ENCODE measurements around the gene CLMN. TPM values are rescaled to one million over a fixed set of nuclear protein-coding genes. Genes with fewer than 3 reads are reported as not detected.

The CLMN gene
- total and polyA plus RNA-seq, 9 of the 15 experiments (the other 6 are each of a cell fraction or from before 2014, with no cell fraction given), result 0.01 to 0.18 (median 0.07) TPM; not detected in 4

DNA sequence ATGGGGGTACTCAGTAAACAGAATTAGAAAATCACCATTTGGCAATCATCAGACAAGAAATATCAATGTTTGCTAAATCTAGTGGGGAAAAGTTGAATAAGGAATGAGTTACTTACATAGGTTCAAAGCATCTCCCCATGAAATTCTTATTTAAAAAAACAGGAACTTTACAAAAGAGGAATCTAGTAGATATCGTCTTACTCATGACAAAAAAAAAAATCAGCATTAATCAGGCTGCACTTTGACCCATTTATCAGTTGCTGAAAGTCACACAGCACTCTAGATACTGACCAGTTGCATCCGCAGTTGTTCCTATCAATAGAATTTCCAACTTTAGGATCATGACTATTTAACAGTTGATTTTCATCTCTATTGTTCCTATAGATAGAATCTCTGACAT is 156.6 kb downstream of the CLMN start:
- no peaks in the 10 kb centered on the region for H4K20me1 ChIP-seq (replicated peaks; ENCODE audit: control insufficient read depth, insufficient read depth, low read length)
- intact Hi-C loops (cut with micrococcal nuclease) (no loop called here), in situ Hi-C loops (cut with MboI) (no loop called here)
- H3K4me2 ChIP-seq (ENCODE audit: insufficient read depth, low read length), result no peak overlapping the region
- H3K9me1 ChIP-seq (ENCODE audit: control insufficient read depth, insufficient read depth, low read length), result no peaks in the 10 kb centered on the region
- DNase-seq (ENCODE audit: extremely low read depth in 1 of 4, low spot score in 3 of 4) (no peak), ATAC-seq (no peak), FAIRE-seq (no peak)
- no TSS peak for BruUV-seq (replicated peaks)
- ChIA-PET POLR2A (no interaction called here), CTCF (ENCODE audit: low intra/inter-chr PET ratio) (no interaction called here)
- no peaks in the 10 kb centered on the region for H3K79me2 ChIP-seq (ENCODE audit: control insufficient read depth, insufficient read depth, low read length)
- H3K9ac ChIP-seq (ENCODE audit: insufficient read depth in 1 of 2, low read depth in 2 of 2, low read length in 2 of 2), result no peak overlapping the region
- no peak overlapping the region for H3K4me3 ChIP-seq
- no peaks in the 10 kb centered on the region for H3K9me3 ChIP-seq (replicated peaks; ENCODE audit: control insufficient read depth, insufficient read depth, low read depth, low read length)
- peaks cover 0 to 2% of the 10 kb centered on the region in 2 experiments; a peak in 1 of 5 replicates for H3K4me1 ChIP-seq (replicated peaks in 1 of 2; ENCODE audit: control insufficient read depth in 2 of 2, insufficient read depth in 2 of 2, low read length in 2 of 2)
- H2AFZ ChIP-seq (ENCODE audit: low read depth, low read length), result no peak overlapping the region
- 4% methylated on average over 2 of the region's 2 CpGs for WGBS (ENCODE audit: insufficient coverage, low coverage, missing lambda C conversion rate)
- H3K27me3 ChIP-seq (ENCODE audit: control insufficient read depth in 2 of 2, insufficient read depth in 2 of 2, low read length in 2 of 2), result no peaks in the 10 kb centered on the region
- no peaks in the 10 kb centered on the region for H3K36me3 ChIP-seq (ENCODE audit: control insufficient read depth, insufficient read depth, low read length)
- no peak overlapping the region for H3K27ac ChIP-seq (ENCODE audit: extremely low read depth, low read depth, low read length)
- TF ChIP-seq ZNF785 (CRISPR knock-in tag; IDR thresholded peaks at IDR 0.05), result no peak
- TF ChIP-seq ZNF668 (CRISPR knock-in tag; IDR thresholded peaks at IDR 0.05), result no peak
- TF ChIP-seq ATF3 (IDR thresholded peaks at IDR 0.05), result no peak
- no peak for TF ChIP-seq ATF3 (CRISPR knock-in tag; conservative IDR thresholded peaks at IDR 0.05)
- TF ChIP-seq ZNF263 (CRISPR knock-in tag; IDR thresholded peaks at IDR 0.05; ENCODE audit: borderline replicate concordance), result no peak
- TF ChIP-seq, protein P1, sequence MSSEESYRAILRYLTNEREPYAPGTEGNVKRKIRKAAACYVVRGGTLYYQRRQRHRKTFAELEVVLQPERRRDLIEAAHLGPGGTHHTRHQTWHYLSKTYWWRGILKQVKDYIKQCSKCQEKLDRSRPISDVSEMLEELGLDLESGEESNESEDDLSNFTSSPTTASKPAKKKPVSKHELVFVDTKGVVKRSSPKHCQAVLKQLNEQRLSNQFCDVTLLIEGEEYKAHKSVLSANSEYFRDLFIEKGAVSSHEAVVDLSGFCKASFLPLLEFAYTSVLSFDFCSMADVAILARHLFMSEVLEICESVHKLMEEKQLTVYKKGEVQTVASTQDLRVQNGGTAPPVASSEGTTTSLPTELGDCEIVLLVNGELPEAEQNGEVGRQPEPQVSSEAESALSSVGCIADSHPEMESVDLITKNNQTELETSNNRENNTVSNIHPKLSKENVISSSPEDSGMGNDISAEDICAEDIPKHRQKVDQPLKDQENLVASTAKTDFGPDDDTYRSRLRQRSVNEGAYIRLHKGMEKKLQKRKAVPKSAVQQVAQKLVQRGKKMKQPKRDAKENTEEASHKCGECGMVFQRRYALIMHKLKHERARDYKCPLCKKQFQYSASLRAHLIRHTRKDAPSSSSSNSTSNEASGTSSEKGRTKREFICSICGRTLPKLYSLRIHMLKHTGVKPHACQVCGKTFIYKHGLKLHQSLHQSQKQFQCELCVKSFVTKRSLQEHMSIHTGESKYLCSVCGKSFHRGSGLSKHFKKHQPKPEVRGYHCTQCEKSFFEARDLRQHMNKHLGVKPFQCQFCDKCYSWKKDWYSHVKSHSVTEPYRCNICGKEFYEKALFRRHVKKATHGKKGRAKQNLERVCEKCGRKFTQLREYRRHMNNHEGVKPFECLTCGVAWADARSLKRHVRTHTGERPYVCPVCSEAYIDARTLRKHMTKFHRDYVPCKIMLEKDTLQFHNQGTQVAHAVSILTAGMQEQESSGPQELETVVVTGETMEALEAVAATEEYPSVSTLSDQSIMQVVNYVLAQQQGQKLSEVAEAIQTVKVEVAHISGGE (CRISPR knock-in tag; IDR thresholded peaks at IDR 0.05), result no peak
- no peak for TF ChIP-seq ZNF12 (CRISPR knock-in tag; IDR thresholded peaks at IDR 0.05)
- TF ChIP-seq, protein P2, sequence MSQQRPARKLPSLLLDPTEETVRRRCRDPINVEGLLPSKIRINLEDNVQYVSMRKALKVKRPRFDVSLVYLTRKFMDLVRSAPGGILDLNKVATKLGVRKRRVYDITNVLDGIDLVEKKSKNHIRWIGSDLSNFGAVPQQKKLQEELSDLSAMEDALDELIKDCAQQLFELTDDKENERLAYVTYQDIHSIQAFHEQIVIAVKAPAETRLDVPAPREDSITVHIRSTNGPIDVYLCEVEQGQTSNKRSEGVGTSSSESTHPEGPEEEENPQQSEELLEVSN (IDR thresholded peaks at IDR 0.05; ENCODE audit: borderline replicate concordance in 1 of 2, extremely low read depth in 1 of 2, insufficient read depth in 1 of 2, insufficient read length in 1 of 2, low read depth in 1 of 2, low read length in 1 of 2, poor library complexity in 1 of 2, severe bottlenecking in 1 of 2), result no peak
- no peak for TF ChIP-seq HEY1 (CRISPR knock-in tag; IDR thresholded peaks at IDR 0.05; ENCODE audit: borderline replicate concordance)
- TF ChIP-seq ZKSCAN1 (IDR thresholded peaks at IDR 0.05; ENCODE audit: low read depth, low read length), result no peak
- no peak for TF ChIP-seq ZNF431 (CRISPR knock-in tag; IDR thresholded peaks at IDR 0.05)
- no peak for TF ChIP-seq JUND (IDR thresholded peaks at IDR 0.05; ENCODE audit: borderline replicate concordance, low read depth, low read length)
- no peak for TF ChIP-seq JUND (tag; IDR thresholded peaks at IDR 0.05; ENCODE audit: borderline replicate concordance, low read depth, low read length)

Measured in K562 (cell line).